ENCODE results near the gene KIRREL3. TPM values are rescaled to one million over a fixed set of nuclear protein-coding genes. Genes with fewer than 3 reads are reported as not detected.

Gene KIRREL3
- total RNA-seq, 1 experiment from 2014 or later: 2.2 TPM

DNA sequence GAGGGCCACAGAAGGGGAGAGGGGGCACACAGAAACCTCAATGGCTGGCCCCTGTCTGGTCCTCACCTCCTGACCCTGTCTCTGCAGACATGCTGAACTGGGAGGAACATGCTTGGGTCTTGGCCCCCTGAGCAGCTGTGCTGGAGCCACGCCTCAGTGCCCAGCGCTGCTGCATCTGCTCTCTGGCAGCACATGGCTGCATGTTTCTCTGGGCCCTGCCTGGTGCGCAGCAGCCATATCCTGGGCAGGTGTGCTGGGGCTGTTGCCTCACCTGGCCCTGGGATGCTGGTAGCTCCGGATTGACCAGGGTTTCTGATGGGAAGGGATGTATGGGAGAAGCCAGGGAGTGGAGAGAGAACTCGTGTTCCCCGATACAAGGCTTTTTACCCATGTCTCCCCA is 397.1 kb downstream of the KIRREL3 start:
- no peak for DNase-seq
- H4K20me1 ChIP-seq (ENCODE audit: insufficient read depth): no peaks in the 10 kb centered on the region; the same call in 1 of the 2 replicates
- no peaks in the 10 kb centered on the region for H3K9me2 ChIP-seq (ENCODE audit: insufficient read depth)
- no peaks in the 10 kb centered on the region for H3K79me2 ChIP-seq (ENCODE audit: low read depth)
- no peak overlapping the region for H3K4me2 ChIP-seq
- H3K4me1 ChIP-seq (replicated peaks; ENCODE audit: insufficient read depth): no peaks in the 10 kb centered on the region
- no peak overlapping the region for H3K4me3 ChIP-seq
- intact Hi-C loops (cut with micrococcal nuclease; ENCODE audit: unreplicated experiment): loop anchor here (10.0 kb wide), 1 partner anchor 161 kb away; no protein-coding TSS in a partner anchor
- BruUV-seq (replicated peaks): no TSS peak
- H2AFZ ChIP-seq: no peak overlapping the region
- TF ChIP-seq EZH2 (IDR thresholded peaks at IDR 0.05; ENCODE audit: low read depth): no peak
- TF ChIP-seq, protein P1, sequence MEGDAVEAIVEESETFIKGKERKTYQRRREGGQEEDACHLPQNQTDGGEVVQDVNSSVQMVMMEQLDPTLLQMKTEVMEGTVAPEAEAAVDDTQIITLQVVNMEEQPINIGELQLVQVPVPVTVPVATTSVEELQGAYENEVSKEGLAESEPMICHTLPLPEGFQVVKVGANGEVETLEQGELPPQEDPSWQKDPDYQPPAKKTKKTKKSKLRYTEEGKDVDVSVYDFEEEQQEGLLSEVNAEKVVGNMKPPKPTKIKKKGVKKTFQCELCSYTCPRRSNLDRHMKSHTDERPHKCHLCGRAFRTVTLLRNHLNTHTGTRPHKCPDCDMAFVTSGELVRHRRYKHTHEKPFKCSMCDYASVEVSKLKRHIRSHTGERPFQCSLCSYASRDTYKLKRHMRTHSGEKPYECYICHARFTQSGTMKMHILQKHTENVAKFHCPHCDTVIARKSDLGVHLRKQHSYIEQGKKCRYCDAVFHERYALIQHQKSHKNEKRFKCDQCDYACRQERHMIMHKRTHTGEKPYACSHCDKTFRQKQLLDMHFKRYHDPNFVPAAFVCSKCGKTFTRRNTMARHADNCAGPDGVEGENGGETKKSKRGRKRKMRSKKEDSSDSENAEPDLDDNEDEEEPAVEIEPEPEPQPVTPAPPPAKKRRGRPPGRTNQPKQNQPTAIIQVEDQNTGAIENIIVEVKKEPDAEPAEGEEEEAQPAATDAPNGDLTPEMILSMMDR (conservative IDR thresholded peaks at IDR 0.05): no peak
- no peak overlapping the region for H3K27ac ChIP-seq
- CTCF ChIA-PET: no interaction called here
- POLR2A ChIA-PET (ENCODE audit: unreplicated experiment): no interaction called here
- H3K27me3 ChIP-seq (ENCODE audit: insufficient read depth, low read depth): peaks cover 97% of the 10 kb centered on the region
- H3K9me3 ChIP-seq (ENCODE audit: insufficient read depth, low read depth): no peaks in the 10 kb centered on the region
- no peaks in the 10 kb centered on the region for H3F3A ChIP-seq (ENCODE audit: insufficient read depth, low read depth)
- no peaks in the 10 kb centered on the region for H3K36me3 ChIP-seq (ENCODE audit: low read depth)

- ChIA-PET CTCF (no interaction called here), POLR2A (ENCODE audit: unreplicated experiment) (no interaction called here)
- peaks cover 97% of the 10 kb centered on the region for H3K27me3 ChIP-seq (ENCODE audit: insufficient read depth, low read depth)
- no peak overlapping the region for H2AFZ ChIP-seq
- no TSS peak for BruUV-seq (replicated peaks)
- H3K9me3 ChIP-seq (ENCODE audit: insufficient read depth, low read depth): no peaks in the 10 kb centered on the region
- intact Hi-C loops (cut with micrococcal nuclease; ENCODE audit: unreplicated experiment): loop anchor here (10.0 kb wide), 1 partner anchor 162 kb away; no protein-coding TSS in a partner anchor
- H3K27ac ChIP-seq: no peak overlapping the region
- no peak overlapping the region for H3K4me2 ChIP-seq
- no peak for DNase-seq
- H3K79me2 ChIP-seq (ENCODE audit: low read depth): no peaks in the 10 kb centered on the region
- no peak for TF ChIP-seq EZH2 (IDR thresholded peaks at IDR 0.05; ENCODE audit: low read depth)
- TF ChIP-seq, protein P1 (conservative IDR thresholded peaks at IDR 0.05): no peak
- H3K4me3 ChIP-seq: no peak overlapping the region
- no peaks in the 10 kb centered on the region; the same call in 1 of the 2 replicates for H4K20me1 ChIP-seq (ENCODE audit: insufficient read depth)
- no peaks in the 10 kb centered on the region for H3F3A ChIP-seq (ENCODE audit: insufficient read depth, low read depth)
- H3K4me1 ChIP-seq (replicated peaks; ENCODE audit: insufficient read depth): no peaks in the 10 kb centered on the region
- H3K9me2 ChIP-seq (ENCODE audit: insufficient read depth): no peaks in the 10 kb centered on the region
- no peaks in the 10 kb centered on the region for H3K36me3 ChIP-seq (ENCODE audit: low read depth)
Measured at GRCh38 chr11:126602993-126603392, 397.6 kb downstream of the KIRREL3 start.

- H3K9me2 ChIP-seq (ENCODE audit: insufficient read depth): no peaks in the 10 kb centered on the region
- H3K9me3 ChIP-seq (ENCODE audit: insufficient read depth, low read depth): no peaks in the 10 kb centered on the region
- TF ChIP-seq, protein P1 (conservative IDR thresholded peaks at IDR 0.05): no peak
- no peak for TF ChIP-seq EZH2 (IDR thresholded peaks at IDR 0.05; ENCODE audit: low read depth)
- H3K4me3 ChIP-seq: no peak overlapping the region
- no peak overlapping the region for H3K27ac ChIP-seq
- no peaks in the 10 kb centered on the region for H3F3A ChIP-seq (ENCODE audit: insufficient read depth, low read depth)
- H3K27me3 ChIP-seq (ENCODE audit: insufficient read depth, low read depth): peaks cover 97% of the 10 kb centered on the region
- H3K79me2 ChIP-seq (ENCODE audit: low read depth): no peaks in the 10 kb centered on the region
- H3K36me3 ChIP-seq (ENCODE audit: low read depth): no peaks in the 10 kb centered on the region
- ChIA-PET CTCF (no interaction called here), POLR2A (ENCODE audit: unreplicated experiment) (no interaction called here)
- no peaks in the 10 kb centered on the region for H3K4me1 ChIP-seq (replicated peaks; ENCODE audit: insufficient read depth)
- intact Hi-C loops (cut with micrococcal nuclease; ENCODE audit: unreplicated experiment): loop anchor here (10.0 kb wide), 1 partner anchor 162 kb away; no protein-coding TSS in a partner anchor
- BruUV-seq (replicated peaks): no TSS peak
- H4K20me1 ChIP-seq (ENCODE audit: insufficient read depth): no peaks in the 10 kb centered on the region; the same call in 1 of the 2 replicates
- no peak overlapping the region for H2AFZ ChIP-seq
- DNase-seq: no peak
- H3K4me2 ChIP-seq: no peak overlapping the region
Measured at GRCh38 chr11:126602349-126602940, 398.1 kb downstream of the KIRREL3 start.
